NK-92 (cell line): ENCODE measurements around the gene MOB1B.

ENCODE experiments used
- DNase-seq: peaks from one replicate; lab custom pipeline; 2025; ENCODE audit not compliant: unreplicated experiment; lab: John Stamatoyannopoulos, UW

The MOB1B gene

DNA sequence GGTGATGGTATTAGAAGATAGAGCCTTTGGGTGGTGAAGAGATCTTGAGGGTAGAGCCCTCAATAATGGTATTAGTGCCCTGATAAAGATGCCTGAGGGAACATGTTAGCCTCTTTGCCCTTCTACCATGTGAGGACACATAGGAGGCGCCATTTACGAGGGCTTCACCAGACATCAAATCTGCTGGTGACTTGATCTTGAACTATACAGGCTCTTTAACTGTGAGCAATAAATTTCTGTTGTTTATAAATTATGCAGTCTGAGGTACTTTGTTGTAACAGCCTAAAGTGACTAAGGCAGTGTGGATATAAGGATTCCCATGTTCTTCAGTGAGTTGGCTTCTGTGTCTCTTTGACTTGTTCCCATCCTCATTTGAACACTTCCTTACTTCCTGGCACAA lies 11.8 kb downstream of the MOB1B start:
- no peak for DNase-seq

DNA sequence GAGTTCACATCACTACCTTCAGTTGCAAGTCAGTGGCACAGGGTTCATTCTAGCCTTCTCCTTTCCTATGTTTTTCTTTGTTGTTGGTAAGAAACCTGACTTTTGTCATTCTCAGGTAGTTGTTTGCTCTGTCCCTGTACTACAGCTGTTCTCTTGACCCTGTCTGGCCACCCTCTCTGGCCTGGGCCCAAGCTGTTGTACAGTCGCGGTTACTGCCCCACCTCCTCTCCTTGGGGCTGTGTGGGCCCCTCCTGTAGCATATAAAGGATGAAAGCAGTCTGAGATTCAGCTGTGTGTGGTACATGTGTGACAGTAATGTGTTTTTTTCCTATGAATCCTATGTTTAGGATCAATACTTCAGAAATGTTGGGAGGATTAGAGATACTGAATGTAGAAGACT lies 12.5 kb downstream of the MOB1B start:
- DNase-seq, result no peak

DNA sequence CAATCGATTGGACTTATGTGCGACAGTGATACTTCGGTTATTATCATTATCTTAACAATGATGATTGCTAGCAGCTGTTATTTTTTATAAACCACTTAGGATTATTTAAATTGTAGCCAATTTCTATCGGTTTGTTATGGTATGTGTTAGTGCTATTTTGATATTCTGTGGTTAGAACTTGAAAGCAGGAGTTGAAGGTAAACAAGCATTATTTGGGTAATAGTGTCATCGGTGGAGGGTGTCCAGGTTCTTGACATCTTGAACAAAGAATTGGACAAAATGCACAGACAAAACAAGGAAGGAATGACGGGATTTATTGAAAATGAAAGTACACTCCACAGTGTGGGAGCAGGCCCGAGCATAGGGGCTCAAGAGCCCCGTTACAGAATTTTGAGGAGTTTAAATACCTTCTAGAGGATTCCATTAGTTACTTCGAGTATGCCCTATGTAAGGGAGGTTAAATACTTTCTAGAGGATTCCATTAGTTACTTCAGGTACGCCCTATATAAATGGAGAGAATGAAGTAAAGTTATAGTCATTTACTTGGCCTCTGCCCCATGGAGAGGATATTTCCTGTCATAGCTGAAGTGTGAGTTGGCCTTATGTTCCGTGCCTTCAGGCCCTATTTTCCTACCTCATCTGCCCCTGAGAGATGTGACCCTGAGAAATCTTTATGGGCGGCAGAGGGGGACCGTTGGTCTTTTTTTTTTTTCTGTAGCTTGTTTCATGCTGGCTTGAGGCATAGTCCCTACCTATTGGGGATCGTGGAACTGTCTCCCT lies 13.1 kb downstream of the MOB1B start:
- no peak for DNase-seq

DNA sequence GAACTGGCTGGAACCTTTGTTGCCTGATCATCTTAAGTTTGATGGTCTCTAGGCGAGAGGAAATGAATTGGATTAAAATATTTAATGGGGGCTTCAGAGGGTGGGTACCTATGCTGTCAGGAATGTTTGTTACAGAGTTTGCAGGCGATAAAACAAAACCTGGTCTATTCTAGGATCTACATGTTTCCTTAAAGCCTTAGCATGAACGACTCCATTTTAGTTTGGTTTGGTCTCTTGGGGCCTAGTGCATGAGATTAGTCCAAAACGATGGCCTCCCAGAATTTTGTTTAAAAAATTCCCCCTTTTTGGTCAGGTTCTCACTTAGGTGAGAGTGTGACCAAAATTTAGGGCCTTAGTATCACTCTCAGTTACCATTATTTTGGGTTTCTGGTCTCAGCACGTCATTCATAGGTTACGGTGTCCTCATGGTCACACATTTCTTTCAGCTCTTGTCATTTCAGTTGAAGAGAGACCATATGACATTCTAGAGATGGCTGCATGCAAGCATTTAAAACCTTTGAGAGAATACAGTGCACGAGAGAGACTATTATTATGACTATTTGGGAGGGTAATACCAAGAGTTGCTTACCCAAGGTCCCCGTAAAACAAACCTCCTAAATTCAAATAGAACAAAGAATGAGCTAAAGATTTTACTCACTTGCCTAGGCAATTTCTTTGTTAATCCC lies 13.8 kb downstream of the MOB1B start:
- DNase-seq, result no peak

DNA sequence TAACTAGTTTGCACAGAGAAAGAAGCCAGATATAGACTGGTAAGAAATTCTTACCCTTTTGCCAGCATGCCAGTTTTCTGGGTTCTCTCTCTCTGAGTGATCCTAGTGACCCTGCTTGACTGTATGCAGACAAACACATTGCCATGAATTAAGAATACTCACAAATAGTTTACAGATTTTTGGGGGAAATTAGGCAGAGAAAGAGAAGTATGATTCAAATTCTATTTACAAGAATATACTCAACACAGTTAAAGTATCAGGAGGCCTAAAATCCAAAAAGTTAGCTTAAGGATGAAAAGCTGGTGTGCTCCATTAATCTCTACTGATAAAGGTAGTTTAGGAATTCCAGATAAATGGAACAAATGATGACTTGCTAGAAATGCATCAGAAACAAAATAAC lies 18.4 kb downstream of the MOB1B start:
- DNase-seq, result no peak

DNA sequence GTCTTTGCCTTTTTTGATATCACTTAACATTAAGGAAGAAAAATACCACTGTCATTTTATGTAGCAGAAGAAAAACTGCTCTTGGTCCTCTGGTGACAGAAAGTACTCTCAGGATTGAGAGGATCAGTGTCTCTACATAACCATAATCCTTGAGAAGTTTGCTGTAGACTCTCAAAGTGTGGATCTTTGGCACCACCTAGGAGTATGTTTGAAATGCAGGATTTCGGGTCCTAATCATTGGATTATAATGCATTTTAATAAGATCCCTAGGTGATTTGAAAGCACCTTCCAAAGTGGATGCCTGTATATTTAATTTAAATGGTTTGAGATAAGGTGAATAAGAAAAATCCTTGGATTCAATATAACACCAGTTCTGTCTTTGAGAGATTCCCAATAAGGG lies 23.2 kb downstream of the MOB1B start:
- no peak for DNase-seq

DNA sequence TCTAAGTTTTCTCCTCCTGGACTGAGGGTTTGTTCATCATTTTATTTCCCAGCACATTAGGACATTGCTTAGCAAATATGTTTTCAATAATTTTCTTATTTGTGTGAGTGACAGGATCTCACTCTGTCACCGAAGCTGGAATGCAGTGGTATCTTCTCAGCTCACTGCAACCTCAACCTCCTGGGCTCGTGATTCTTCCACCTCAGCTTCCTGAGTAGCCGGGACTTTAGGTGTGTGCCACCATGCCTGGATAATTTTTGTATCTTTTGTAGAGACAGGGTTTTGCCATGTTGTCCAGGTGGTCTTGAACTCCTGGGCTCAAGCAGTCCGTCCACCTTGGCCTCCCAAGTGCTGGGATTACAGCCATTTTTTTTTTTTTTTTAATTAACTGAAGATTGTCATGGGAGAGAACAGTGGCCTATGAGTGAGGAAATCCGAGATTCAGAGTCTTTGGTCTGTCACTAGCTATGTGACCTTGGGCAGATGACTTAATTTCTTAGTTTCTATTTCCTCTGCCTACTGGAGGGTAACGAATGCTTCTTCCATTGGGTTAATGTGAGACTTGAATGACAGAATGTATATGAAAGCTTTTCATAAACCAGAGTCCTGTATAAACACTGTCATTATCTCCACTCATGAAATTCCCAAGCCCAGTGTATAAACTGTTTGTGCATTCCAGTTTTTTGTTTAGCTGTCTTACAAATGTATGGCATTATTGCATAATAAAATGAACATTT lies 23.9 kb downstream of the MOB1B start:
- no peak for DNase-seq

DNA sequence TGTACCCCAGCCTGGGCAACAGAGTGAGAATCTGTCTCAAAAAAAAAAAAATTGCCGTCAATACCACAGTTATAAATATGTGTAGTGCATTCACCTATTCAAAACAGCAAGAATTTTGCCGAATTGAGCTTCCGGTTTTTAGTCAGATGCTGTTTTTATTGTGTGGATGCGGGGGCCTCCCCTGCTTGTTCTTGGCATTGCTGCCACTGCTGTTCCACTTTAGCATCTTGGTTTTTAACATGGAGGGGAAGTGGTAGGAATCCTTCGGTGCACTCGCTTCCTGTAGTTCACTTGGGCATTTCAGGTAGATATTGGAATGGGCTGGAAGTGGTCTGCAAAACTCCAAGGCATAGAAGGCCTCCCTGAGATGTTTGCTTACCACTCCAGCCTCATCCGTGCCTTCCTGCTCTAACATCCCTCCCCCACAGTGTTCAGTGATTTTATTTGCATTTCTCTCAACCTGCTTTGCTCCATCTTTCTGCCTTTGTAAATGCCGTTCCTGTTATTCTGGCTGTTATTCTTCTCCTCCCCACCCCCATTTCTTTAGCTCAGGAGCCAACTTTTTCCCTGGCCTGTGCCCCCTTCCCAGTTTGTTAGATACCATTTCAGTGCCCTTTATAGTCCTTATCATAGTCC lies 25.5 kb downstream of the MOB1B start:
- DNase-seq, result no peak

DNA sequence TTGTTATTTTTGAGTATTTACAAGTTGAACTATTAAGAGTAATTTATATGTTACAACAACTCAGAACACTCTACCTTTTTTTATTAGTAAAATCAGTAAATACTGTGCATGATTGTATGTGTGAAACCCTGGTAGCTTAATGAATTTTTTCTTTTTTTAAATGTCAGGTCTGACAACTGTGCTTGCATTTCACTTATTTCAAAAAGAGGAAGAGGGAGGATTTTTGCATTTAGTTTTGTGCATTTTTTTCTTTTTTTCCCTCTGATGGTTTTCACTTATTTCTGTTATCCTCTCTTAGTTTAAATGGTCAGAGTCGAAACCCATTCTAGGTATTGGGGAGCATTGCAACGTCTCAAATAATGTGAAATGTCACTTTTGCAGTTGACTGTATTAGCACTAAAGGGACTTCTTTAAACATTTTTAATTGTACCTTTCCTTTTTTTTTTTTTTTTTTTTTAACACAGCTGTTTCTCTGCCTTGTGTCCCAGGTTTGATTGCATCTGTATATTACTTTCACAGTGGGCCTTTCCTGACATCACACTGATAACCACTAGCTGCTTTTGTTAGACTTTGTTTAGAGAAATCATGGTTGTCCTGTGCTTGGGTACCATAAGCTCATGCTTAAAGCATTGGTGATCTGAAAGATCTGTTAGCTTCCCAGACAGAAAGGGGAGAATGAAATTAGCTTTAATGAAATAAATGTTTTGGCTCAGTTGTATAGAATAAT lies 28.5 kb downstream of the MOB1B start:
- DNase-seq, result no peak

DNA sequence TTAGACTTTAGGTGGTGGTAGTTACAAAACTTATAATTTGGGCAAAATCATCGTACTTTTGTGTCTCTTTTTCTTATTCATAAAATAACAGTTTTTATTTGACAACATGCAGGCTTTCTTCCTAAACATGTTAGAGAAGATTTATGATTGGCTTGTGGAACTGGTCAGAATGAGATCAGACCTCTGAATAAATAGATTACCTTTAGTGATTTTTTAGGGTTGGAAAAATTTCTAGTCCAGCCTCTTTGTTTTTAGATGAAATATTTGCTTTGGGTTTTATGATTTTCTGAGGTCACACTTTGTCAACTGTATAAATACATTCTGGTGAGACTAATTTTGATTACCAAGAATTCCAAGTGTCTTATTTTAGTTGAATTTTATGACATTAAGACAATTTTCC lies 29.2 kb downstream of the MOB1B start:
- no peak for DNase-seq

DNA sequence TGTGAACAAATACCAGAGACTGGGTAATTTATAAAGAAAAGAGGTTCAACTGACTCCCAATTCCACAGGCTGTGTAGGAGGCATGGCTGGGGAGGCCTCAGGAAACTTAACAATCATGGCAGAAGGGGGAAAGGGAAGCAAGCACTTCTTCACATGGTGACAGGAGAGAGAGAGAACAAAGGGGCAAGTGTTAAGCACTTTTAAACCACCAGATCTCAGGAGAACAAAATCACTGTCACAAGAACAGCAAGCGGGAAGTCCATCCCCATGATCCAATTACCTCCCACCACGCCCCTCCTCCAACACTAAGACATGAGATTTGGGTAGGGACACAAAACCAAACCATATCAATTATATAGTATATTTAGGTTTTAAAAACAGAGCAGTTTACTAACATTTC lies 30.8 kb downstream of the MOB1B start:
- no peak for DNase-seq

DNA sequence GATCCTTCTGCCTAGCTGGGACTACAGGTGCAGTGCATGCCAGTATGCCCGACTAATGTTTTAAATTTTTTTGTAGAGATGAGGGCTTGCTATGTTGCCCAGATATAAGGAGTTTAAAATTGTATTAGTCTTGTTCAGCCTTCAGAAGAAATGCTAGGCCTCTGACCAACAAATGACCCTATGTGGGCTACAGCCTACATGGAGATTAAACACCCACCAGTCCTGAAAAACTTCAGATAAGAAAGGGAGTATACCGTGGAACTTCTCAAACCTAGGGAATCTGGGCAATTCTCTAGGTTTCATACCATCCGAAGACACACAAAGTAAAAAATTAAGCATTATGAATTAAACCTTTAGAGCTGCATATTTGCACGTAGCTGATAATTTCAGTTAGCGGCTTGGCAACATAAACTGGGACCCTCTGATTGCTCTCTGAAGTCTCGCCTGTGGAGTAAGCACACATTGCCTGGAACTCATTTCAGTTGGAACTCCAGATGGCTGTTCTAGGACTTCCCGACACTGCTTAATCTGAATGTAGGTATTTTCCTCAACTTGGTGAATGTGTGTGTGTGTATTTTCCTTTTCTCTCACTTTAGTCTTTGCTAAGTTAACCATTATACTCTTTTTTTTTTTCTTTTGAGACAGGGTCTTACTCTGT lies 33.0 kb downstream of the MOB1B start:
- DNase-seq, result no peak

DNA sequence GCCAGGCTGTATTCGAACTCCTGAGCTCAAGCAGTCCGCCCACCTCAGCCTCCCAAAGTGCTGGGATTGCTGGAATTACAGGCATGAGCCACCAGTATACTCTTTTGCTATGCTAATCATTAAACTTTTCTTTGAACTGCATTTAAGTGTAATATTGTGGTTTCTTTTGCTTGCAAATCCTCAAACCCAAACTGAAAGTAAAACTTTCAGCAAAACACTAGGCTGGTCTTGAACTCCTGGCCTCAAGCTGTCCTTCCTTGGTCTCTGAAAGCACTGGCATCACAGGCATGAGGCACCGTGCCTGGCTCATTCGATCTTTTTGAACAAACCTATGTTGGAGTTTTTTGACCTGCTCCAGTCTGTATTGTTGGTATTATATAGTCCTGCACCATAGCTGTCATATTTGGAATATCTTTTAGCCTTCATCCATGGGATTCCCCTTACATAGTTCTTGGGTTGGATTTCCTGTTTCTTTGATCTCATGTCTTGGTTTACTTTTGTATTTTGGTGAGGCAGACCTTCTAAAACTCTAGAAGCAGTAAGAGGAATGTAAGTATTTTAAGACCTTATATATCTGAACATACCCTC lies 34.1 kb downstream of the MOB1B start:
- DNase-seq, result no peak

DNA sequence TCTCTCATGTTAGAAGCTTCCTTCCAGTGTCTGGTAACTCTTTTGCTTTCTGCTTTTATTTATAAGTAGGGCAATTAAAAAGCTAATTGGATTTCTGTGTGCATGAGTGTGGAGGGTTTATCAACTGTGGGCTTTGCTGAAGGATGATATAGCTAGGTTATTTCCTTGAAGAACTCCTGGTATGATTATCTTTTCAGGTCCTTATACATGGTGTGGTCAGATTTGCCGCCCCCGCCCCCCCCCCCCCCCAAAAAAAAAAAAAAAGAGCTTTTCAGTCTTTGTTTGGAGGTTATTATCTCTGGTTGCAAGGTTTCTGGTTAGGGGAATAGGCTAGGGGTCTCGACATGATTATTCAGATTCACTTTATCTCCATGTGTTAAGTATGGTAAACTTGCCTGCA lies 35.9 kb downstream of the MOB1B start:
- no peak for DNase-seq

DNA sequence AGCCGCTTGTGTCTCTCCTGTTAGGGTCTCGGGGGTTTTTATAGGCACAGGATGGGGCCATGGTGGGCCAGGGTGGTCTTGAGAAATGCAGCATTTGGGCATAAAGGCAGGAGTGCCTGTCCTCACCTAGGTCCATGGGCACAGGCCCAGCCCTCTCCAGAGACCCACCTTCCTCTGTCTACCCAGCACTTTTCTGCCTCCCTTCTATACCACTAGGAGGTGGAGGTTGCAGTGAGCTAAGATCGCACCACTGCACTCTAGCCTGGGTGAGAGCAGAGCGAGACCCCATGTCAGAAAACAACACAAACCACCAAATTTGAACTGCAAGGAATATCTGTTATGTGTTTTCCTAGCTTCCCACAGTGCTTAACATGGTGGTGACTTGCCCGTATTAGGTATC lies 38.0 kb downstream of the MOB1B start:
- DNase-seq, result no peak

DNA sequence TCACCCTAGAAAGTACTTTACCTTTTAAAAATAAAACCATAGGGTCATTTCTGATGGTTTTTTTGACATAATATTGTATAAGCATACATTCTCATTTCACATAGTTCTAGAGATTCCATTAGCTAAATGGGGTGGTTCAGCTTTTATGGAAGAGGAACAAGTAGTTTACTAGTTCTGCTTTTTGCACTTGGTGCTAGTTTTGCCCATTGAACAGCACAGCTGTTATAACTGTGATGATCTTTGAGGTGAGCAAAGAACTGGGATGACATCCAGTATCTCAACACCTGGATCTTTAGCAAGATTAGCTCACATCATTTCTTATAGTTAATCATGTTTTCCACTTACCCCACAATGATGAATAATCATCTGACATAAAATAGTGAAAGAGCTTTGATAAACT lies 40.9 kb downstream of the MOB1B start:
- DNase-seq, result no peak

DNA sequence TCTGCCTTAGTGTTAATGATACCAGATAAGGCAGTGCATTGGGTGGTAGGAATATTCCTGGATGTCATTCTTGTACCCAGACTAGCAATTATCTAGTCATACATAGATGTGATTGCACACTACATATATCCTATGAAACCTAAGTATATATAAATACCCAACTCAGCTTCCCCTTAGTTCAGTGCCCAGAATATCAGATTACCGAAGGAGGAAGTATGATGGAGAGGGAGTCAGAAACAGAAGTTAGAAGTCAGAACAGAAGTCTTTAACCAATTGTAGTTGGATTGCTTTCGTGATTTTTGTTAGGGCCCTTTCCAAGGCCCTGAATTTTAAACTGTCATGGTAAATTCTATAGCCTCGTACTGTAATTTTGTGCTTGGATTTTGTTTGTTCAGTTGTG lies 42.9 kb downstream of the MOB1B start:
- no peak for DNase-seq

DNA sequence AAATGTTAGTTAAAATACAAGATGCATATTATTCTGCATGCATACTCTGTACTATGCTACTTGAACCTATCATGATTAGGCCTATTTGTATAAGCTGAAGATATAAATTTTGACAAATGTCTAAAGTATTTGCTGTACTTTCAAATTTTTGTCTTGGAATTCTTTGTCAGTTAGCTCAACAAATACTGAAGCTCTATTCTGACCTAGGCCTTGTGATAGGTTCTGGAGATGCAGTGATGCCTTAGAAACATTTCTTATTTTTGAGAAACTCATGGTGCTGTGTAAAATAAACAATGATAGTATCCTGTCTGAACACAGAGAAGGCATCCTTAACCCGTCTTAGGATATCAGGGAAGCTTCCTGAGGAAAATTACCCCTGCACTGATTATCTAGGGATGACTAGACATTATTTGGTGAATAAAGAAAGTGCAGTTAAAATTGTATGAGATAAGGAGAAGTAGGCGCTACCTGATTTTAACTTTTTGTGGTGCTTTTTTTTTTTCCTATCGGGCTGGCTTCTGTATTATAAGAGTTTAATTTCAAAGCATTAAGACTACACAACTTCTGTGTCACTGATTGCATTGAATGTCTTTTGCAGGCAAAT lies 43.4 kb downstream of the MOB1B start:
- no peak for DNase-seq

DNA sequence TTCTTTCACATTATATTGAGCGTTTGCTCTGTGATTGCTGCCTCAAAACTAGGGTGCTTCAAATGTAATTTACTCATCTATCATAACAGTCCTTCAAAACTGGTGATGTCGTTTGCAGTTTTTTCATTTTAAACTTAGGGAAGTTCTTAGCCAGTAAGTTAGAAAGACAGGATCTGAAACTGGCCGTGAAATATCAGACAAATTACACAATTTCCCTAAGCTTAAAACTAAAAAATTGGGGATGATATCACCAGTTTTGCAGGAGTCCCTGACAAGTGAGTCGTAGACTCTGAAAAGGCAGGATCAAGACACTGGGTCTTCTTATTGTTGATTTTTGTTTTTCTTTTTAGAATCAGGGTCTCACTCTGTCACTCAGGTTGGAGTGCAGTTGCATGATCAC lies 44.8 kb downstream of the MOB1B start:
- DNase-seq, result no peak
